ENCODE results near the gene AURKAIP1. TPM values are rescaled to one million over a fixed set of nuclear protein-coding genes. Genes with fewer than 3 reads are reported as not detected.

Gene AURKAIP1
- total RNA-seq, 1 experiment from 2014 or later, result 141 TPM

DNA sequence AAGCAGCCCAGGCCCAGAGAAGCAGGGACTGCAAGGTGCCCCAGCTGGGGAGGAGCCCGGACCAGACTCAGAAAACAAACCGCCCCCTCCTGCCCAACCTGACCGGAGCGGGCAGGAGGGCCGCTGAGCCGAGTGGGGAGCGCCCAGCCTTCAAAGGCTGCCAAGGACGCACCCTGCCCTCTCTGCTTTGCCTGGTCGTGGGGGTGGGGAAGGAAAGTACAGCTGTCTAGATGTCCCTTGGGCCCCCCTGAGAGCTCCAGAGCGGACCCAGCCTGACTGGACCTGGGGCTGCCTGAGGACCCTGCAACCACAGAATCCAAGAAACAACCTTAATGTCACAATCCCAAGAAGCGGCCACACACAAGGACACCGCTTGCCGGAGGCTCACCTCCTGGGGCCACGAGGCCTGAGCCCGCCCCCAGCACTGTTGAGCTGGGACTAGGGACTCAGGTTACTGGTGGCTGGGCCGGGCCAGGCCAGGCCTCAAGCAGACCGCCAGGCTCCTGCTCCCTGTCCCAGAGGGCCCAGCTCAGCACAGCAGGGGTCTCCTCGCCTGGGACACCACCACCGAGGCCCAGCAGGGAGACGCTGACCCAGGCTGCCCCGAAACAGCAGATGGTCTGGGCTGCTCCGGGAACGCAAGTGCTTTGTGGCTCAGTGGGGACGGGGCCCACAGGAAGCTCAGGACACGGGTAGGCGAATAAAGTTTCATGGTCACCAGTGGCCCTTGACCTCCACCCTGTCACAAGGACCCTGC lies 27.2 kb downstream of the AURKAIP1 start:
- peak; percentile 41 for DNase-seq (ENCODE audit: low read depth)

DNA sequence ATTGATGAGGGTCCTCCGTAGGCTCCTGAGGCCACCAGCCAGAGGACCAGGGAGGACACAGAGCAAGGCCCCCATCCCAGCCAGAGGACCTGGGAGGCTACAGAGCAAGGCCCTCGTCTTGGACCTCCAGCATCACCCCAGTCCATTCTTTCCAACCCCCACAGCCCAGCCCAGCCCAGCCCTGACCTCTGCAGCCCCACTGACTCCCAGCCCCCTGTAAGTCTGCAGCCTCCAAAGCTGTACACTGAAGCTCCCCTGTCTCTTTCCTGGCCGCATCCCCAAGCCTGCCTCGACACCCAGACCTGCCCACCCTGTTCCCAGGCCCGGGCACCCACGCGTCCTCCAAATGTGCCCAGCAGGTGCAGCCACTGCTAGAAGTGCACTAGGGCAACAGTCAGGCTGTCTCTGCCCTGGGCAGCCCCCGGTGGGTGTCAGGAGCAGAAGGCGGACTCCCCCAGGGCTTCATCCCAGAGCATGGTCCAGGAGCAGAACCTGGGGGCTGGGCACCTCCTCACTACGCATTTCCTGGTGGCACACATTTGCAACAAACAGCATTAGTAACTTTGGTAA lies 27.9 kb downstream of the AURKAIP1 start:
- no peak for DNase-seq (ENCODE audit: low read depth)

DNA sequence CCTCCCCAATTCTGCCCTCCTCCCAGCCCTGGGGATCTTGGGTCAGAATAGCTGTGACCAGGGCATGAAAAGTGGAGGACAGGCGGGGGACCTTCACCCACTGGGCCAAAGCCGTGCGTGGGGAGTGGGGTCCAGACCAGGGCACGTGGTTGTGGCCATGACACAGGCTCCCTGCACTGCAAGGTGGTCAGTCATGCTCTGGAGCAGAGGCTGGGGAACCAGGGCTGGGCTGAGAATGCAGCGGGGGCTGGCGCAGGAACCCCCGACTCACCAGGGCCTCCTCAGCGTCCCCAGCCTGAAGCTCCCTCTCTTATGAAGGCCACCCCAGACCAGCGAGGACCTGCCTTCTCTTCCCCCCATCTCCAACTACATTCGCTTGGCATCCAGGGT lies 28.5 kb downstream of the AURKAIP1 start:
- no peak for DNase-seq (ENCODE audit: low read depth)

DNA sequence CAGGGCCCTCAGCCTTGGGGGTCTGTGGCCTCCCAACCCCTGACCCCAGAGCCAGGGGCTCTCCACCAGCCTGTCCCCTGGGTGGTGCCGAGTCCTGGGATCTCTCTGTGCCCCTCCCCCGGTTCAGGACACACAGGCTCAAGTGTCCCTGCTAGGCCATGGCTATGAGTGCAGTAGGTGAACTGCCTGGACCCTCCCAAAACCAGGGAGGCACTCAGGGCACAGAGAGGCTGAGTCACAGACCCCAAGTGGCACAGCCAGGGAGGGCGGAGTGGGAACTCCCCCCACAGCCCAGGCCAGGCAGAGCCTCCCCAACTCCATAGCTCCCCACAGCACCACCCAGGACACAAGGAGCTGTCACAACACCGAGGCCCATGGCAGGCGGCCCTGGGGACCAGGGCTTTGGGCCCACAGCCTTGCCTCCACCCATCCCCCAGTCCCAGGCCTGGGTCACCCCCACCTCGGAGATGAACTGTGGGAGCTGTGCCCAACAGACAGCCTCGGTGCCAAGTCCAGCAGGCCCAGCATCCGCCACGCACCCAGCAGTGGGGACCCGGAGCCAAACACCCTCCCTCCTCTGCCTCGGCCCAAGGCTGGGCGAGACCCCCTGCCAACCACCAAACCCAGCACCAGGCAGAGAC lies 29.0 kb downstream of the AURKAIP1 start:
- DNase-seq (ENCODE audit: low read depth), result no peak

DNA sequence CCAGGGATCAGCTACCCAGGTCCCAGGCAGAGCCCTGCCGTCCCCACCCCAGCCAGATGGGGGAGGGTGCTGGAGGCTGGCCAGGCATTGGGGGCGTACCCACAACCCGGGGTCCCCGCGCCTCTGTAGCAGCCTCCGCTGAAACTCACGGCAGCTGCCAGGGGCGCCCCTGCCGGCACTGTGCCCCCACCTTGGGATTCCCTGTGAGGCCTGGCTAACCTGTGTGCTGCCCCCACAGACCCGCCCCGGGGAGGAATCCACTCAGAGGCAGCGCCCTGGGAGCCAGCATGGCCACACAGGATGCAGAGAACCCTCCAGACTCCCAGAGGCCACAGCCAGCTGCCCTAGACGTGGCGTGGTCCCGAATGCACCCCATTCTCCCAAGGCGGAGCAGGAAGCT lies 29.6 kb downstream of the AURKAIP1 start:
- peak; percentile 45 for DNase-seq (ENCODE audit: low read depth)

DNA sequence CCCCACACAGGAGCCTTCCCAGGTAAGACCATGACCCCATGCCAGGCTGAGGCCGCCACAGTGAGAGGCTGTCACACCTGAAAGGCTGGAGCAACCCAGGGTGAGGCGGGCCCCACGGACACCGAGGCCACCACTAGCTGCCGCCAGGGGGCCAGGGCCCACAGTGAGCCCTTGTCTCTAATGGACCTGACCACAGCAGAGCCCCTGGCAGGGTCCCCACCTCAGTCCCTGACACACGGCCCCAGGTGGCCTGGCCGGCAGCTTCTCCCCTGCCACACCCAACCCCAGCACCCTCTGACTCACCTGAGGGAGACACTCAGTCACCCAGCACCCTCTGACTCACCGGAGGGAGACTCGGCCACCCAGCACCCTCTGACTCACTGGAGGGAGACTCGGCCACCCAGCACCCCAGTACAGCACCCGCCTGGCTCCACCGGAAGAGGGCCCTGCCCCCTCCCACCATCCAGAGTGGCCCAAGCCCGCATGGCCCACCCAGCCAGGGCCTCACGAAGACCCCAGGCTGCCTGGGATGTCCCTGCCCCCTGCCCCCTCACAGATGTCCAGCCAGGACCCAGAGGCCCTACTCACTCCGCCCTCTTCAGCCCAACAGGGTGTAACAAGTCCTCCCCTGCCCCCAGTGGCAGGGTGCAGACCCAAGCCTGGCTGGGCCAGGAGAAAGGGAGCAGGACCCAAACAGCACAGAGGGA lies 30.2 kb downstream of the AURKAIP1 start:
- DNase-seq (ENCODE audit: low read depth), result peak; percentile 80

DNA sequence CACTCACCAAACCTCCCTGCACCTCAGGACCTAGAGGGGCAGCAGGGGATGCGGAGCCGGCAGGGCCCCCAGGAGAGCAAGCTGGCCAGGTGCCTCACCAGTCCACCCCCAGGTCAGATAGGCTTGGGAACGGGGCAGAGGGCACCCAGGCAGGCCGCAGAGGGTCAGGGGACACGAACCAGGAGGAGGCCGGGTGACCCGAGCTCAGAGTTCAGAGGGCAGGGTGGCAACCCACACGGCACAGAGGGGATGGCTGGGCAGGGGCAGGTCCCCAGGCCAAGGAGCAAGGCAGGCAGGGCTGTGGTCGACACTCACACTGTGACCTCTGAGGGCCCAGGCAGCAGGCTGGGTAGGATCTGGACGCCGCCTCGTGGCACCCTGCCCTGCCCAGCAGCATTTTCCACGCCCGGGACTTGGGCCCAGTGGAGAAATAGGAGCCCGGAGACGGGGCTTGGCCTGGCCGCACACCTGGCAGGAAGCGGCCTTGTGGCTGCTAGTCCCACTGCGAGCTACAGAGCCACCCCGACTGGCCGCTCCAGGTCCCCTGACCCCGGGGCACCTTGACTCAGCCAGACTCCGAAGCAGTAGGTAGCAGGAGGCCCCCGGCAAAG lies 31.1 kb downstream of the AURKAIP1 start:
- DNase-seq (ENCODE audit: low read depth), result no peak

DNA sequence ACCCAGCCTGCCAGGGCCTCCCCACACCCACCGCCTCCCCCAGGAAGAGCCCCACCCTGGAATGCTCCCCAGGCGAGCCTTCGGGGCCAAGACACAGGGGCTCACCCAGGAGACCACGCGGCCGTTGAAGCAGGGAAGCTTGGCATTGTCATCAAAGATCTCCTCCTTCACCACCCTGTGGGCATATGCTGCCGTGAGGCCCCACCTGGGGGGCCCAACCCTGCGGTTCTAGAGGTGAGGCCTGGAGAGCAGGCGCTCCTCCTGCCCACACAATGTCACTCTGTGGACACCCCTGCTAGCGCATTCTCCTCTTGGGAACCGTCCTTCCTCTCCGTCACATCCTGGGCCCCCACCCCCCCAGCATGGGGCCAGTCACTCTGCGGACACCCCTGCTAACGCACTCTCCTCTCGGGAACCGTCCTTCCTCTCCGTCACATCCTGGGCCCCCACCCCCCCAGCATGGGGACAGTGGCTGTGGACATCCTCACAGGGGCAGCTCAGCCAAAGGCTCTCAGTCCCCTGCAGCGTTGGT lies 32.4 kb downstream of the AURKAIP1 start:
- DNase-seq (ENCODE audit: low read depth), result no peak

DNA sequence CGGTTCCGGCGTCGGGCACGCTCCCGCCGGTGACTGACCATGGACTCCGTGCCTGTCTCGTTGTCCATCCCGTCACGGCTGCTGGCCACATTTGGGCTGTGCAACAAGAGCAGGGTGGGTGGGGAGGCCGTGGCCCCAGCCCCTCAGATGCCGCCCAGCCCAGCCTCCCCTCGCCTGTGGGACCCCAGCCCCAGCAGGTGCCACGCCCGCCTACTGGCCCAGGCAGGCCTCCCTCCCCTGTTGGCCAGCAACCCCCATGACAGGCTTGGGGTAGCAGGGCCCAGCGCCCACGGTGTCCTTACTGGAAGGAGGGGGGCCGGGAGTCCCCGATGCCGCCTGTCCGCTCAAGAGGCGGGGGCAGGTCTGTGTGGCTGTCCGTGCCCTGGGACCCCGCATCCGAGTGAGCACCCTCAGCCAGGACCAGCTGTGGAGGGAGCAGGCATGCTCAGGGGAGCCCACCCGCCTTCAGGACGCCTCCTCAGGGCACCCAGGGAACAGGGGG lies 32.9 kb downstream of the AURKAIP1 start:
- no peak for DNase-seq (ENCODE audit: low read depth)

DNA sequence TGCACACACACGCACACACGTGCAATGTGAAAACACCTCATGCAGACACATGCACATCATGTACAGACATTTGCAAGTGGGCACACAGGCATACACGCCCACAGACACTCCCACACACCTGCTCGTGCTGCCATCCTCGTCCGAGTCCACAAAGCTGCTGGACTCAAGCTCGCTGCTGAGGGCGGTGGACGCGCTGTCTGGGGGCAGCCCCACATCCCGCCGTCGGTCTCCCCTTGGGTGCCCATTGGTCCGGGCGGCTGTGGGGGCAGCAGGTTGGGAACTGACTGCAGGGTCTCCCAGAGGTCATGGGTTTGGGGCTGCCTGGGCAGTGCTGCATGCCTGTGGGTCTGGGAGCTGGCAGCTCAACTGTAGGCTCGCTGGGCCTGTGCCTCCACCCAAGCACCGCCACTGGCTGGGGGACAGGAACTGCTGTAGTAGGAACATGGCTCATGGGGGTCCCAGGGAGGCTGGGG lies 33.4 kb downstream of the AURKAIP1 start:
- DNase-seq (ENCODE audit: low read depth), result no peak

DNA sequence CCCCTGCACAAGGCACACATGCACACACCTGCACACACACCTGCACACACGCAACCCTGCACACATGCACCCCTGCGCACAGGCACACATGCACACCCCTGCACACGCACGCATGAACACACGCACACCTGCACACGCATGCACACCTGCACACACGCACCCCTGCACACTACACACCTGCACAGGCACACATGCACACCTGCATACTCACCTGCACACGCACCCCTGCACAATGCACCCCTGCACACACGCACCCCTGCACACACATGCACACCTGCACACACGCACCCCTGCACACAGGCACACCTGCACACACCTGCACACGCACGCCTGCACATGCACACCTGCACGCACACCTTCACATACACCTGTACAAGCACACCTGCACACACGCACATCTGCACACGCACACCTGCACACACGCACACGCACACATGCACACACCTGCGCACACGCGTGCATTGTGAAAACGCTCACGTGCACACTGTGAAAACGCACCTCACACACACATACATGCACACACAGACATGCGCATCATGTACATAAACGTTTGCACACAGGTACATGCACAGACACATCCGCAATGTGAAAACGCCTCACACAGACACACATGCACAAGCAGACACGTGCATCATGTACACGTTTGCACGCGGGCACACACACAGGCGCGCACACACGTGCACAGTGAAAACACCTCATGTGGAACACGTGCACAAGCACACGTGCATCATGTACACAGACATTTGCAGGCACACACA lies 34.0 kb downstream of the AURKAIP1 start:
- DNase-seq (ENCODE audit: low read depth), result no peak

DNA sequence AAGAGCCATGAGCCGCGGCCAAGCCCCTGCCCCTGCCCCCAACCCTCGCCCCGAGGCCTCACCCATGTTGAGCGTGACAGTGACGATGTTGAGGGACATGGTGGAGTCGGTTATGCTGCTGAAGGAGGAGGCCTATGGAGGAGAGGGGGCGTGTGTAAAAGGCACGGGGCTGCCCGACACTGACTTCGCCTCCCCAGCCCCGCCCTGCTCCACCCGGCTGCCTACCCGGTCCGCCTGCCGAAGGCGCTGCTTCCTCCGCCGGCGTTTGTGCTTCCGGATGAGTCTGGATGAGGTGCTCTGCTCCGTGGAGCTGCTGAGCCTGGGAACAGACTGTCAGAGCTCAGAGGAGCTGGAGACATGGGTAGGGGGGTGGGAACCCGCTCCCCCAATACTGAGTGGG lies 34.8 kb downstream of the AURKAIP1 start:
- DNase-seq (ENCODE audit: low read depth), result no peak

DNA sequence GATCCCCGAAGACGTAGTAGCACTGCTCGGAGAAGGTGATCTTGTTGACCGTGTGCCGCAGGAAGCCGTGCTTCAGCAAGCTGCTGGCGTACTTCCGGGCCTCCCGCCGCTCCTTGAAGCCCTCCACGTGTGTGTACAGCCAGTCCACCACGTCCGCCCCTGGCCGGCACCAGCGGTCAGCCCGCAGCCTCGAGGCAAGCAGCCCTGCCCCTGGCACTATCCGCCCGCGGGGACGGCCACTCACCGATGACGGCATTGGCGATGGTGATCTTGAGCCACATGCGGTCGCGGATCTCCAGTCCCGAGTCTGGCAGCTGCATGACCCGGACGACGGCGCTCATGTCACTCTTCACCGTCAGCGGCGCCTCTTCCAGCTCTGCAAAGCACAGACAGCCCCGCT lies 36.7 kb downstream of the AURKAIP1 start:
- DNase-seq (ENCODE audit: low read depth), result no peak

DNA sequence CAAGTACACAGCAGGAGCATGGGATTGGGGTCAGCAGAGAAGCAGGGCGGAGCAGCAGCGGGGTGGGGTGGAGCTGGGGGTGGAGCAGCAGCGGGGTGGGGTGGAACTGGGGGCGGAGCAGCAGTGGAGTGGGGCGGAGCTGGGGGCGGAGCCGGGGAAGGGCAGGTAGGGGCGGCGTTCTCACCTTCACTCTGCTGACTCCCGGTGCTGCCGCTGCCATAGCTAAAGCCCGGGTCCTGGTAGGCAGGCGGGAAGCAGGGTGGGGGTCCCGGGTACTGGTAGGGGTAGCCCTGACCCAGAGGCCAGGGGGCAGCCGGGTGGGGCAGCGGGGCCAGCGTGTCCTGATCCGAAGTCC lies 37.2 kb downstream of the AURKAIP1 start:
- no peak for DNase-seq (ENCODE audit: low read depth)

DNA sequence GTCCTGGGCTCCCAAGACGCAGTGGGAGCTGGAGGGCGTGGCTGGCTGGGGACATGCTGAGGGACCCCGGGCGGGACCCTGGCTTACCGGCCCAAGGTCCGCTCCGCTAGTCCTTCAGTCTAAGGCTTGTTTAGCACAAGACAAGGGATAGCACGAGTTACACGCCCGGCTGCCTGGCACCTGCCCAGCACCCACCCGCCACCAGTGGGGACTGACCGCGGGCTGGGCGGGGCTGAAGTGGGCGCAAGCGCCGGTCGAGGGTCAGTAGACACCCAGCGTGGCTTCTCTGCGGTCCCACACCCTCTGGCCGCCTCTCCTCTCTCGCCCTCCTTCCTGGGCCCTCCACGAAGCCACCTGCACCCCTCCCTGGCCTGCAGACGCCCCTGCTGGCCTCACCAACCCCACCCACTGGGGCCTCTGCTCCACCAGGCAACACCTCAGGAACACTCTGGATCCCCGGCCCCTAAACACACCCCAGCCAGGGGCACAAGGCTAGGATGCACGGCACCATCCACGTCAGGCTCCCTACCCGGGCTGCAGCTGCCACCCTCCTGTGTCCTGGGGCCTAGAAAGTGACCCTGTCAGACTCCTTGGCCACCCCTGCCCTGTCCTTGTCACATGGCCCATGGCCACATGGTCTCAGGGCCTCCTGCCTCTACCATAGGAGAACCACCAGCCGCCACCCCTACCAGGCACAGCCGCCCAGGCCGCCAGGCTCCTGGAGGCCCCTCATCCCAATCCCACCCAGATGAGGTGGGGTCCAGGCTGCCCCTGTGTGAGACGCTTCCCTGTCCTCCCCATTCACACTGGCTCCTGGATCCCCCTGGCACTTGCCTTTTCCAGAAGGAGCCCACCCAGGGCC lies 37.8 kb downstream of the AURKAIP1 start:
- DNase-seq (ENCODE audit: low read depth), result no peak

DNA sequence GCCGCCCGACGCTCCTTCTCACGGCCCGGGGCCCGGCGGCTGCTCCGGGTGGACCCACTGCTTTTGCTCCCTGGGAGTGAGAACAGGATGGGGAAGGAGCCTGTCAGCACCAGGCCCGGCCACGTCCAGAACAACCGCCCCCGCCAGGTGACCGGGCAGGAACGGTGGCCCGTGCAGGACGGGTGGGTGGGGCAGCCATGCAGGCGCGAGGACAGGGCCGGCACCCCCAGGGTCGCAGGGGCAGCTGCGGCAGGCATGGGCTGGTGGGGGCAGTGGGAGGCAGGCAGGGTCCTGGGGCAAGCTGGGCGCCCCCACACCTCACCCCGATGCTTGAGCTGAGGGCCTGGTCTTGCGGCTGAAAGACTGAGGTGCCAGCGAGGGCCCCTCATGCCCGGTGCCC lies 38.6 kb downstream of the AURKAIP1 start:
- no peak for DNase-seq (ENCODE audit: low read depth)

DNA sequence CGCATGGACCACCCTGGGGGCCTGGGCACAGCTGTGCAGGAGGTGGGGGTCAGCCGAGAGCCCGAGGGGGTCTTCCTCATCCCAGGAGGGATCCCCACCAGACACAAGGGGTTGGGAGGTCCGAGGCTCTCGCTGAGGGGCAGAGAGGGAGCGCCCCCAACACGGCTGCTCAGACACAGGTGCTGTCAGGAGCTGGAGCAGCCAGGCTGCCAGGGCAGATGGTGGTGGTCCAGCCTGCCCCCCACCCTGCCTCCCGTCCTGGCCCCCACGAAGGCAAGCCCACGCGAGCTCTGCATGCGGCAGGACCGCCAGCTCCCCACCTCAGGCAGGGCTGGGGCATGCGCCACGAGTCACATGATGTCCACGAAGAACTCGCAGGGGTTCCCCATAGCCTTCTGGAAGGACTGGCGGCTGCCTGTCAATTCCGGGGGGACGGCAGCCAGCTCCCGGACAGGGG lies 39.2 kb downstream of the AURKAIP1 start:
- DNase-seq (ENCODE audit: low read depth), result no peak

DNA sequence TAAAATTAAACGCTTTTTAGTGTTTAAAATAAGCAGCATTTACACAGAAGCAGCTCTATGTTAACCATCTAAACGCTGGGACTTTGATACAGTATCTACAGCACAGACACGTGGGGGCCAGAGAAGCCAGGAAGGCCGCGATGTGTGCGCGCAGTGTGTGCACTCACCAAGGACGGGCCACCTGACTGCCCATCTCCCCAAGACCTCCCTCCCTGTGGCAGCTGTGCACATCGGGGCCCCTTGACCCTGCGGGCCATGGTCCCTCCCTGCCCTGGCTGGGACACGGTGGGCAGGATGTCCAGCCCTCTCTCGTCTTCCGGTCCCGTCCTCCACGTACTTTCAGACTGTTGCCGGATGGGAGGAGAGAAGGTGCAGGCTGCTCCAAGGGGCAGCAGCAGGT lies 39.7 kb downstream of the AURKAIP1 start:
- DNase-seq (ENCODE audit: low read depth), result no peak

DNA sequence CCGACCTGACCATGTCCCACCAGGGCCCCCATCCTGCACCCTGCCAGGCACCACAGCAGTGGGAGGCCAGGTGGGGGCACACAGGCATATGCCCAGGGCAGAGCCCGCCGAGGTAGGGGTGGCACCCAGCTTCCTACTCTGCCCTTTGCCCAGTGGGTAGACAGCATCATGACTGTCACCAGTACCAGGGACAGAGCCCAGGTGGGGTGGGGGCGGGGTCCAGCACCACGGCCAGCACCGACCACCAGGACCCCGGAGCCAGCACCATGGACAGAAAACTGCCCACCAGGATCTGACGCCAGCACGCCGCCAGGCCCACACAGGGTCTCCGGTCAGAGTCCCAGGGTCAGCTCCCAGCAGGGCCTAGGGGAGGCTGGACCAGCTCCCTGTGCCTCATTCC lies 40.2 kb downstream of the AURKAIP1 start:
- no peak for DNase-seq (ENCODE audit: low read depth)
